SHP77 (cell line): ENCODE measurements around the gene BMI1.

Experiments used
- DNase-seq, 2 experiments: peaks; one replicate each; lab custom pipeline; 2025; lab: John Stamatoyannopoulos, UW

Gene BMI1

GRCh38 chr10:22368402-22368801 is 47.5 kb downstream of the BMI1 start:
- peak; percentile 3 to 66 for DNase-seq

DNA sequence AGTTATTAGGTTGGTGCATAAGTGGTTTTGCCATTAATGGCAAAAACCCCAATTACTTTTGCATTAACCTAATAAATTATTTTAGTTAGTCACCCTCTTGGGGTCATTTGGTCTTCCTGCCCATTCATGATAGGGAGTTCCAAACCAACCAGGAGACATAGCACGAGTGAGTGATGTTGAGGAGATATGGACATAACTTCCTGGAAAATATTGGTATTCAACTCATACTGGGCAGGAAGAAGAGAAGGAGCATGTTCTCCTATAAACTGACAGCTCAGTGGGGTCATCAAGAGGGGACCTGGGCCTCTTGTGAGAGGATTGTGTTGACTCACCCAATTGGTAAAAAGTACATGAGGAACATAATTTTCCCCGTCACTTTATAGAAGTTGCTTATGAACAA is 48.1 kb downstream of the BMI1 start:
- DNase-seq = no peak

DNA sequence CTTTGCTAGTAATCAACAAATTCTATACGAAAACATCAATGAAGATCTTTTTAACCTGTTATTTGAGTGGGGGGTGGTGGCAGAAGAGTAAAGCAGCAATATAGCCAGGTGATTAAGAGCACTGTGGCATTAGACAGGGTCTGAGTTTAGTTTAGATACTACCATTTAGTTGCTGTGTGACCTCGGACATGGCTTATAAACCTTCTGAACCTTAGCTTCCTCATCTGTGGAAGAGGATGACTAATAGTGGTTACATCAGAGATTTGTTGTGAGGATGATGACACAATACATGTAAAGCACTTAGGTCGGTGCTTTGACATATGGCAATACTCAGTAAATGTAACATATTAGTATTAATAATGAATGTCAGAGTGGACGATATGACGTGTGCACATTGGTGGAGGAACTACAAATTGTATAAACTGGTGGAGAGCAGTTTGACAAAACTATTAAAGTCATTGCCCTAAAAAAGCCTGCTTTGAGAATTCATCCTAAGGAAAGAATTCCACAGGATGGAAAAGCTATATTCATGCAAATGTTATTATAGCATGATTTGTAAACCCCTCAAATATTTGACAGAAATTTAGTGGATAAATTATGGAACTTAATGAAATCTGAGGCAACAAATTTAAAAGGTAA is 48.7 kb downstream of the BMI1 start:
- DNase-seq = no peak

GRCh38 chr10:22370320-22370719 is 49.4 kb downstream of the BMI1 start:
- DNase-seq = no peak

GRCh38 chr10:22372298-22372697 is 51.4 kb downstream of the BMI1 start:
- DNase-seq = no peak

DNA sequence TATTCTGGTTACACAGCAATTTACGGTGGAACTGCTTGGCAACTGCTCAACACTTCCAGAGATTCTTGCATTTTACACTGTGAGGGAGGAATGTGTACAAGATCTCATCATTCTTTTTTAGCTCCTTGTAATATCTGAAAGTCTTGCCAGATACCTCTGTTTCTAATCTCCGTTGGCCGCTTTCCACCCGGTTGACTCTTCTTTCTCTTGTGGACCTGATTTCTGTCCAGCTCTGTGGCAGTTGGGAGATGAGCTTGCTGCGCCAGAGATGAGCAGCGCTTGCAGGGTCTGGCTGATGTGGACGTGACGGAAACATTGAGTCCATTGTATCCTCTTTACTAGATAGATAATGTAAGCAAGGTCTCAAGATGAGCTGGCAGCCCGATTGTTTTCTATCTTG is 52.0 kb downstream of the BMI1 start:
- no peak for DNase-seq

DNA sequence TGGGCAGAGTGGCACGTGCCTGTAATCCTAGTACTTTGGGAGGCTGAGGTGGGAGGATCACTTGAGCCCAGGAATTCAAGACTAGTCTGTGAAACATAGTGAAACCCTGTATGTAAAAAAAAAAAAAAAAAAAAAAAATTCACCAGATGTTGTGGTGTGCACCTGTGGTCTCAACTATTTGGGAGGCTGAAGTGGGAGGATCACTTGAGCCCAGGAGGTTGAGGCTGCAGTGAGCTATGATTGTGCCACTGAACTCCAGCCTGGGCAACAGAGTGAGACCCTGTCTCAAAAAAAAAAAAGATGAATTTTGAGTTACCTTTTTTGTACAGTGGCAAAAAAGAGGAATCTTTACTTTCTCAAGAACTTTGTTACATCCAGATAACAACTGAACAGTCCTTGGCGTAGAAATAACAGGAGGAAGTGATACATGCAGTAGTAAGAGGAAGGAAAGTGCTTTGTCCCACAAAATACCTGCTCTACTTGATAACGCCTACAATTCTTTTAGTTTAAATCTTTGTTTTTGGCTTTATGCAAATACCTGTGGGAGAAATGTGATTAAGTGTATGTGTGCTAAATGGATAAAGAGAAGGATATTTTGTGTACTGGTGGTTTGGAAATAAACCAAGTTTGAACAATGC is 53.7 kb downstream of the BMI1 start:
- DNase-seq = no peak

GRCh38 chr10:22379059-22379458 is 58.2 kb downstream of the BMI1 start:
- DNase-seq = no peak
